ENCODE measurements around the gene GLRX2.

GLRX2 gene

DNA sequence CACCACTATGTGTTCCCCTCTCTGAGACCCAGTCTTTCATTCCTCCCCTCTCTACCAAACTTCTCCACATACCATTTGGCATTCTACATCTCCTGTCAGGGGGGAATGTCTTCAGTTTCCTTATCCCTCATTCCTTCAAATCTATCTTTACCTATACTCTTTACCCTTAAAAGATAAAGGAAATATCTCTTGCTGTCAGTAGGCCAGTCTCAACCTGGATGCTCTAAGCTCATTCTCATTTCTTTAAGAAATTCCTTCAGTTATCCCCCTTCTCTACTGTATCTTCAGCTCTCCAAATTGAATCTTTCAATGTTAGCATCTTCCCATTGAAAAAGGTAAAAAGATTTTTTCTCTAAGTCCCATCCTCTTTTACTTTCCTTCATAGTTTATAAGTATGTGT, 39.3 kb downstream of the GLRX2 start:
- no peaks in the 10 kb centered on the region for H3K9me3 ChIP-seq
- TF ChIP-seq, protein P1, sequence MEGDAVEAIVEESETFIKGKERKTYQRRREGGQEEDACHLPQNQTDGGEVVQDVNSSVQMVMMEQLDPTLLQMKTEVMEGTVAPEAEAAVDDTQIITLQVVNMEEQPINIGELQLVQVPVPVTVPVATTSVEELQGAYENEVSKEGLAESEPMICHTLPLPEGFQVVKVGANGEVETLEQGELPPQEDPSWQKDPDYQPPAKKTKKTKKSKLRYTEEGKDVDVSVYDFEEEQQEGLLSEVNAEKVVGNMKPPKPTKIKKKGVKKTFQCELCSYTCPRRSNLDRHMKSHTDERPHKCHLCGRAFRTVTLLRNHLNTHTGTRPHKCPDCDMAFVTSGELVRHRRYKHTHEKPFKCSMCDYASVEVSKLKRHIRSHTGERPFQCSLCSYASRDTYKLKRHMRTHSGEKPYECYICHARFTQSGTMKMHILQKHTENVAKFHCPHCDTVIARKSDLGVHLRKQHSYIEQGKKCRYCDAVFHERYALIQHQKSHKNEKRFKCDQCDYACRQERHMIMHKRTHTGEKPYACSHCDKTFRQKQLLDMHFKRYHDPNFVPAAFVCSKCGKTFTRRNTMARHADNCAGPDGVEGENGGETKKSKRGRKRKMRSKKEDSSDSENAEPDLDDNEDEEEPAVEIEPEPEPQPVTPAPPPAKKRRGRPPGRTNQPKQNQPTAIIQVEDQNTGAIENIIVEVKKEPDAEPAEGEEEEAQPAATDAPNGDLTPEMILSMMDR (IDR thresholded peaks at IDR 0.05), result no peak
- no peak for DNase-seq
- peaks cover 0 to 76% (median 17%) of the 10 kb centered on the region in 4 donors for H3K4me1 ChIP-seq
- no peaks in the 10 kb centered on the region for H3K36me3 ChIP-seq
- intact Hi-C loops (cut with DNase I; ENCODE audit: low total_unique reads), result no loop called here
- H3K27ac ChIP-seq, result no peak overlapping the region
- H3K27me3 ChIP-seq, result no peaks in the 10 kb centered on the region
- no peak overlapping the region for H3K4me3 ChIP-seq

- Histone ChIP-seq H3K27ac (no peak overlapping the region), H3K4me1 (peaks cover 0 to 71% (median 19%) of the 10 kb centered on the region in 4 donors), H3K4me3 (no peak overlapping the region), H3K27me3 (no peaks in the 10 kb centered on the region), H3K36me3 (no peaks in the 10 kb centered on the region), H3K9me3 (no peaks in the 10 kb centered on the region)
- no peak for DNase-seq
- intact Hi-C loops (cut with DNase I; ENCODE audit: low total_unique reads), result loop anchor here (5.0 kb wide), 1 partner anchor 44 kb away; the partner anchor contains the start of gene GLRX2
- TF ChIP-seq, protein P1 (IDR thresholded peaks at IDR 0.05), result no peak
Observed at GRCh38 chr1:193062698-193063463, 42.3 kb downstream of the GLRX2 start.

DNA sequence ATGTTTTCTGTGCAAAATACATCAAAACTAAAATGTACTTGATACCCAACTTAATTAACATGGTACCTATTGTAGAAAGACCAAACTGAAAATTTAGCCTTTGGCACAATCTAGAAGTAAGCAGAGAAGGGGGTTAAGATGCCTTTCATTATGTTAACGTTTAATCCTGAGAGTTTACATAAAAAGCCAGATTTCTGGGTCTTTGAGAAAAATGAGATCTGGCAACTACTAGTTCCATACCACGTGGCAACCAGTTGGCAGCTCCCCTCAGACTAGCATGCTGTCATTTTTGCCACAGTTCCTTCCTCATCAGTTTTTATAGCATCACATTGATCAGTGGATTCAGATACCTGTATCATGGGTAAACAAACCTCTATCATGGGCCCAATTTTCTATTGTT, 44.3 kb downstream of the GLRX2 start:
- intact Hi-C loops (cut with DNase I; ENCODE audit: low total_unique reads), result loop anchor here (5.0 kb wide), 1 partner anchor 46 kb away; the partner anchor contains the start of gene GLRX2

GRCh38 chr1:193060406-193060805, 44.8 kb downstream of the GLRX2 start:
- Histone ChIP-seq H3K27me3 (no peaks in the 10 kb centered on the region), H3K27ac (peak overlapping the region; percentile 94 to 97), H3K4me3 (peak overlapping the region; percentile 68 to 82), H3K4me1 (peaks cover 0 to 63% (median 21%) of the 10 kb centered on the region in 4 donors), H3K36me3 (no peaks in the 10 kb centered on the region), H3K9me3 (no peaks in the 10 kb centered on the region)
- no peak for DNase-seq
- TF ChIP-seq, protein P1 (IDR thresholded peaks at IDR 0.05), result no peak
- intact Hi-C loops (cut with DNase I; ENCODE audit: low total_unique reads), result loop anchor here (5.0 kb wide), 1 partner anchor 47 kb away; the partner anchor contains the start of gene GLRX2

More for the DNA sequence above, 44.3 kb downstream of the GLRX2 start:
- Histone ChIP-seq H3K27me3 (no peaks in the 10 kb centered on the region), H3K36me3 (no peaks in the 10 kb centered on the region), H3K4me3 (peak overlapping the region; percentile 68 to 82), H3K27ac (peak overlapping the region; percentile 94 to 97), H3K4me1 (peaks cover 0 to 67% (median 21%) of the 10 kb centered on the region in 4 donors), H3K9me3 (no peaks in the 10 kb centered on the region)
- no peak for DNase-seq
- TF ChIP-seq, protein P1 (IDR thresholded peaks at IDR 0.05), result no peak

DNA sequence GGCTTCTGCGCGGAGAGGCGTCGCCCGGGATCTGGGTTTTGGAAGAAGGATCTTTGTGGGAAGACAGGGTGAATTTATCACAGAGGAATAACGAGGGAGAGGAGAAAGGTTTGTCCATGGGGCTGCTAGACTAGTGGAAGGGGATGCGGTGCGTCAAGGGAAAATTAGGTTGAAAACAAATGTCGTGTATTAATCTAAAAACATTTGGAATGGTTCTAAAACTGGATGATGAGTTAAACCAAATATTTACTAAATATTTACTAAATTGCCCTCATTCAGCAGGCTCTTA, 45.2 kb downstream of the GLRX2 start:
- Histone ChIP-seq H3K36me3 (no peaks in the 10 kb centered on the region), H3K9me3 (no peaks in the 10 kb centered on the region), H3K27me3 (no peaks in the 10 kb centered on the region), H3K27ac (peak overlapping the region; percentile 94 to 97), H3K4me1 (peaks cover 0 to 59% (median 21%) of the 10 kb centered on the region in 4 donors), H3K4me3 (peak overlapping the region; percentile 68 to 82)
- intact Hi-C loops (cut with DNase I; ENCODE audit: low total_unique reads), result loop anchor here (5.0 kb wide), 1 partner anchor 47 kb away; the partner anchor contains the start of gene GLRX2
- TF ChIP-seq, protein P1 (IDR thresholded peaks at IDR 0.05), result no peak
- DNase-seq, result no peak

Measured in tibial artery (tissue), 4 donors.